GM10266 (cell line): ENCODE measurements around the gene CIDEA.

ENCODE experiments used
- DNase-seq: peaks from one replicate; pipeline ENCODE4 v3.0.0; 2012; ENCODE audit errors: extremely low spot score
- TF ChIP-seq, protein P1 (sequence below): IDR thresholded peaks from 2 replicates; pipeline ENCODE4 v1.5.1; 2012; ENCODE audit warnings: mild to moderate bottlenecking, low read depth; ENCODE audit not compliant: control insufficient read depth, insufficient read depth; ENCODE audit errors: missing control alignments

CIDEA gene

DNA sequence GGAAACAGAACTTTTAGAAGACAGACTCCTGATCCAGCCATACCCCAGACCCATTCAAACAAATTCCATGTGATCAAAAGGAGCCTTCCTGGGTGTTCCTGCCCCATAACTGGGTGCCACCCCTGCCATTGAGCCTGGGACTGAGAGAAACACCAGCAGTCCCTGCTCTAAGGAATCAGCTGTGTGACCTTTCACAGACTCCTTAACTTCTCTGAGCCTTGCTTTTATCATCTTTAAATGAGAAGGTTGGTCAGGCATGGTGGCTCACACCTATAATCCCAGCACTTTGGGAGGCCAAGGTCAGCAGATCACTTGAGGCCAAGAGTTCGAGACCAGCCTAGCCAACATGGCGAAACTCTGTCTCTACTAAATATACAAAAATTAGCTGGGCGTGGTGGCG, 20.6 kb downstream of the CIDEA start:
- TF ChIP-seq, protein P1, sequence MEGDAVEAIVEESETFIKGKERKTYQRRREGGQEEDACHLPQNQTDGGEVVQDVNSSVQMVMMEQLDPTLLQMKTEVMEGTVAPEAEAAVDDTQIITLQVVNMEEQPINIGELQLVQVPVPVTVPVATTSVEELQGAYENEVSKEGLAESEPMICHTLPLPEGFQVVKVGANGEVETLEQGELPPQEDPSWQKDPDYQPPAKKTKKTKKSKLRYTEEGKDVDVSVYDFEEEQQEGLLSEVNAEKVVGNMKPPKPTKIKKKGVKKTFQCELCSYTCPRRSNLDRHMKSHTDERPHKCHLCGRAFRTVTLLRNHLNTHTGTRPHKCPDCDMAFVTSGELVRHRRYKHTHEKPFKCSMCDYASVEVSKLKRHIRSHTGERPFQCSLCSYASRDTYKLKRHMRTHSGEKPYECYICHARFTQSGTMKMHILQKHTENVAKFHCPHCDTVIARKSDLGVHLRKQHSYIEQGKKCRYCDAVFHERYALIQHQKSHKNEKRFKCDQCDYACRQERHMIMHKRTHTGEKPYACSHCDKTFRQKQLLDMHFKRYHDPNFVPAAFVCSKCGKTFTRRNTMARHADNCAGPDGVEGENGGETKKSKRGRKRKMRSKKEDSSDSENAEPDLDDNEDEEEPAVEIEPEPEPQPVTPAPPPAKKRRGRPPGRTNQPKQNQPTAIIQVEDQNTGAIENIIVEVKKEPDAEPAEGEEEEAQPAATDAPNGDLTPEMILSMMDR: no peak
- no peak for DNase-seq

DNA sequence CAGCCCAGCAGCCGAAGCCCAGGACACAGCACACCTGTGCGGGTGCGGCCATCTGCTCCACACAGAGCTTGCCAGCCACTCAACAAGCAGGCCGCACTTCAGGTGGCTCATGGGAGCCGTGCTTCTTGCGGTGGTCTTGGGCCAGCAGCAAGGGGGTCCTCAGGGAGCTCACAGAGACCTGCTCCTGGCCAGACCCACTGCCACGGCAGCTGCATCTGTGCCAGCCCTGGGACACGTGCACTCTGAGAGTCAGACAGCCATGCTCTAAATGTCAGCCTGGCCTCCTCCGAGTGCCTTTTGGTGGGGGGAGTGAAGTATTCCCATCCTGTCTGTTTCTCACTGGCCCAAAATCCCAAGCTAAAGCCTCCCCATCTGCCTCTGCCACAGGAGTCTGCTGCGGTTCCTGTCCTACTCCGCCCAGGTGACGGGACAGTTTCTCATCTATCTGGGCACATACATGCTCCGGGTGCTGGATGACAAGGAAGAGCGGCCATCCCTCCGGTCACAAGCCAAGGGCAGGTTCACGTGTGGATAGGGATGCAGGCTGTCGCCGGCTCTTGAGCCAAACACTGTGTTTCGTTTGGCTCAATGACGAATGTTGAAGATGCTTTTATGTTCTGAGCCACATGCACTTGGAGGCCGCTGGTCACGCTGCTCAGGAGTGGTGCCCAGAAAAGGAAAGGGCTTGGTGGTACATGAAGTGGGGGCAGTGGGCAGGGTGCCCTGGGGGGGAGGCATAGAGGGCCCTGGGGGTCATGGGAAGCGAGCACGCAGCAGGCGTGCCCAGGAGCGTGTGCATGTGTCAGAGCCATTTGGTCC, 22.8 kb downstream of the CIDEA start:
- TF ChIP-seq, protein P1: no peak
- DNase-seq: no peak

DNA sequence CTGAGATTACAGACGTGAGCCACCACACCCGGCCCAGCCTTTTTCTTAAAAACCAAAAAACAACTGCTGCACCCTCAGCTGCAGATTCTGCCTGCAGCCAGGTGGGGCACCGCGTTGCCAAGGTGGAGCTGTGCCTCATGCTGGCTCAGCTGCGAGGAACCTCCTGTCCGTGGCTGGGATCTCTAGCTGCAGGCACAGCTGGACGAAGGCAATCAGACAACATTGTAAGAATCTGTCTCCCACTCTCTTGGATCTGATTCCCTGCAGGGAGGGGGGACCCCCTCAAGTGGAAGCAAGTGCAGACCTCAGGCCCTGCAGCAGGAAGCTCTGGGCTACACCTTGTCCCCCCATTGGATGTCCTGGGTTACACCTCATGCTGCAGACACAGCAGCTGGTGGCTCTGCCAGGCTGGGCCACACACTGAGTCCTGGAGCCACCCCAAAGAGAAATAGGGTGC, 24.1 kb downstream of the CIDEA start:
- DNase-seq: no peak
- TF ChIP-seq, protein P1: no peak

DNA sequence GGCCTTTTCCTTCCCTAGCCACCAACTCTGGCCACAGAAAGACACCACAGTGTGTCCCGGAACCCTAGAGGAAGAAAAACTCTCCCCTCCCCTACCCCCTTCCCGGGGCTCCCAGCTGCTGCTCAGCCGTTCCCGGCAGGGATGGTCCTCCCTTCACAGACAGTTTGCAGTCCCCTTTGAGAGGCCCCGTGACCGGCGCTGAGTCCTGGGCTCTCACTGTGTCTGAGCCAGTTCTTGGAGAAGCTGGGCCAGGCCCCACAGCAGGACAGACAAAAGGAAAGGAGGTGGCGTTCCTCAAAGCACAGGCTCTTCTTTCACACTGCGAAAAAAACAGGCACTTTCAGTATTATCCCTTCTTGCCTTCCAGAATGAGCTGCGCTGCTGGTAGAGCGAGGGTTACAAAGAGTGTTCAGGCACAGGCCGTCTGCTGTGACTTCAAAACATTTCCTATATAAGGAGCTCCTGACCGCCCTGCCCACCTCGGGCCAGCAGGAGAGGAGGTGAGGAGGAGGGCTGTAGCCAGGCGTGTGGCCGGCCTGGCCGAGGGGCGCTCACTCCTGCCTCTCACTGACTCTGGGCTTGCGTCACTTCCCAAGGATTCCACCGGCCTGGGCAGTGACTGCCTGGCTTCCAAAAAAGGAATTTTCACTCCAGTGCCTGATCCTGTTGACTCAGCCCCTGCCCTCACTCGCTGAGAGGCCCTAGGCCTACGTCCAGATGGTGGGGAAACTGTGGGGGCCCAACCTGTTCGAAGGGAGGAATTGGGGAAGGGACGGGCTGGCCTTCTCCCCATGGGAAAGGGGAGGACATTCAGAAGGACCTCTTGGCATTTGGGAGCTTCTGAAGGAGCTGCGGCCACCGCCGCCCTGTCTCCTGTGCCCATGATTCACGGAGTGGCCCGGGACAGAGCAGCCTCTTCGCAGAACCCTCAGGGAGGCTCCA, 24.9 kb downstream of the CIDEA start:
- DNase-seq: no peak
- TF ChIP-seq, protein P1: no peak

DNA sequence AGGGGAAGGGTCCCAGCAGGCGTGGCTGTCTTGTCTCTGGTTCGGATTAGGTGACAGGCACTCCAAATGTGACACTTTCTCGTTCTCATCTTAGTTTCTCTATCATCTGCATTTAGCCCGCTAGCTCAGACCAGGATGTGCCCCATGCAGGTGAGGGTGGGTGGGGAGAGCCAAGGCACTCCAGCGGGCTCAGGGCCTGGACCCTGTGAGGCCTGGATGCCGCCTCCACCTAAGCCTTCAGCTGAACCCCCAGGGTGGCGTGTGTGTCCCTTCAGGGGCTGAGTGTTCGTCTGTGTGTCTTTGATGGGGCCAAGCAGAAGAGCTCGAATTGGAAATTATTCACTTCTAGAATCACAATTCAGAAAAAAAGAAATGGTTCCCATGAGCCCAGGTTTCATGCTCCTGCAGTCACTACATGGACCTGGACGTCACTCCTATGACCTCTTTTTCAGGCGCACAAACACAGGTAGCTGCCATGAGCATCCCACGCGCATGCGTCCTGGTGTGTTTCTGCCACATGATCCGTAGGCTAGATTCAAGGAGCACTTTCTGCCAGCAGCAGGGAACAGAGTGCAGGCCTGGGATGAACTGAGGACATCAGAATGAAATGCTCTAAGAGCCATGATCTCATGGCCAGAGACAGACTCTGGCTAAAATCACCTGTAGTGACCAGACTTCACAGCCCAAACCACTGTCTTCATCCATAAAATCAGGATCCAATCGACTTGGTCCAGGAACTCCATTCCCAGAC, 25.8 kb downstream of the CIDEA start:
- TF ChIP-seq, protein P1: no peak
- no peak for DNase-seq

DNA sequence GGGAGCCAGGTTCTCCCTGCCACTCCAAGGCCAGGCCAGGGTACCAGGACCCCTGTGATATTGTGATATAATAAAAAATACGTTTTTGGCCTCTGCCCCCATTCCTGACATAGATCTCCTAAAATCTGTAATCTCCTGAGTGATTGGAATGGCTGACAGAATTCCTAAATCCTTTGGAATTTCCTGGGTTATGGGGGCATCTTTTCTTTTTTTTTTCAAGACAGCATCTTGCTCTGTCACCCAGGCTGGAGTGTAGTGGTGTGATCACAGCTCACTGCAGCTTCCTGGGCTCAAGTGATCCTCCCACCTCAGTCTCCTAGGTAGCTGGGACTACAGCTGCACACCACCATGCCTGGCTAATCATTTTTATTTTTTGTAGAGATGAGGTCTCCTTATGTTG, 27.7 kb downstream of the CIDEA start:
- DNase-seq: no peak
- TF ChIP-seq, protein P1: no peak
